H9 (cell line): ENCODE results near the gene PDE3A. TPM values are rescaled to one million over a fixed set of nuclear protein-coding genes. Genes with fewer than 3 reads are reported as not detected.

Experiments
- DNase-seq: peaks from one replicate; pipeline ENCODE4 v3.0.0-alpha.2; 2017
- H2AFZ ChIP-seq: one replicate; pipeline ENCODE4 v1.6.1; 2013; ENCODE audit warnings: mild to moderate bottlenecking, low read length, control low read depth, moderate library complexity
- H2AK5ac ChIP-seq: 2 replicates; pipeline ENCODE4 v1.6.1; 2013; ENCODE audit warnings: low read length, control low read depth, mixed read lengths; ENCODE audit not compliant: insufficient read length
- H2BK120ac ChIP-seq: one replicate; pipeline ENCODE4 v1.6.1; 2013; ENCODE audit warnings: low read depth, mild to moderate bottlenecking, low read length, control low read depth, inconsistent platforms; ENCODE audit not compliant: poor library complexity, severe bottlenecking
- H2BK12ac ChIP-seq: 2 replicates; pipeline ENCODE4 v1.6.1; 2013; ENCODE audit warnings: low read length, control low read depth, mixed read lengths, low read depth; ENCODE audit not compliant: insufficient read length
- H2BK15ac ChIP-seq: 2 replicates; pipeline ENCODE4 v1.6.1; 2013; ENCODE audit warnings: low read depth, low read length, control low read depth
- H2BK20ac ChIP-seq: one replicate; pipeline ENCODE4 v1.6.1; 2013; ENCODE audit warnings: low read depth, mild to moderate bottlenecking, low read length, control low read depth, inconsistent platforms; ENCODE audit not compliant: poor library complexity, severe bottlenecking
- H2BK5ac ChIP-seq: 2 replicates; pipeline ENCODE4 v1.6.1; 2013; ENCODE audit warnings: low read length, control low read depth, mixed read lengths; ENCODE audit not compliant: insufficient read length
- H3K14ac ChIP-seq: 2 replicates; pipeline ENCODE4 v1.6.1; 2013; ENCODE audit warnings: low read length, control low read depth; ENCODE audit not compliant: insufficient read depth
- H3K18ac ChIP-seq: 2 replicates; pipeline ENCODE4 v1.6.1; 2013; ENCODE audit warnings: low read depth, mild to moderate bottlenecking, mixed read lengths, low read length, control low read depth; ENCODE audit not compliant: insufficient read length
- H3K23ac ChIP-seq: 2 replicates; pipeline ENCODE4 v1.6.1; 2013; ENCODE audit warnings: low read length, control low read depth, mixed read lengths, low read depth; ENCODE audit not compliant: insufficient read length
- H3K23me2 ChIP-seq: 2 replicates; pipeline ENCODE4 v1.6.1; 2013; ENCODE audit warnings: low read depth, mild to moderate bottlenecking, mixed read lengths, low read length, control low read depth; ENCODE audit not compliant: insufficient read length, poor library complexity, severe bottlenecking
- H3K27ac ChIP-seq: 2 replicates; pipeline ENCODE4 v1.5.1; 2013; ENCODE audit warnings: low read length, control low read depth, mixed read lengths, low read depth; ENCODE audit not compliant: insufficient read length
- H3K27me3 ChIP-seq: 2 replicates; pipeline ENCODE4 v1.6.1; 2013; ENCODE audit warnings: low read length, control low read depth, inconsistent platforms; ENCODE audit not compliant: insufficient read depth
- H3K4ac ChIP-seq: 2 replicates; pipeline ENCODE4 v1.6.1; 2013; ENCODE audit warnings: low read depth, mild to moderate bottlenecking, control low read depth, inconsistent platforms, low read length, moderate library complexity
- H3K4me1 ChIP-seq: 2 replicates; pipeline ENCODE4 v1.6.1; 2013; ENCODE audit warnings: low read length, control low read depth, inconsistent platforms; ENCODE audit not compliant: insufficient read depth
- H3K4me2 ChIP-seq: 2 replicates; pipeline ENCODE4 v1.6.1; 2013; ENCODE audit warnings: low read length, control low read depth, mixed read lengths; ENCODE audit not compliant: insufficient read length, insufficient read depth
- H3K56ac ChIP-seq: 2 replicates; pipeline ENCODE4 v1.6.1; 2013; ENCODE audit warnings: low read depth, mild to moderate bottlenecking, mixed read lengths, low read length, control low read depth; ENCODE audit not compliant: insufficient read length
- H3K79me1 ChIP-seq: 2 replicates; pipeline ENCODE4 v1.6.1; 2013; ENCODE audit warnings: low read depth, mild to moderate bottlenecking, moderate library complexity, low read length, control low read depth, inconsistent platforms; ENCODE audit not compliant: insufficient read depth, poor library complexity, severe bottlenecking
- H3K79me2 ChIP-seq: 2 replicates; pipeline ENCODE4 v1.6.1; 2013; ENCODE audit warnings: low read length, control low read depth, inconsistent platforms; ENCODE audit not compliant: insufficient read depth
- H3K9ac ChIP-seq: 2 replicates; pipeline ENCODE4 v1.6.1; 2013; ENCODE audit warnings: low read length, control low read depth, mixed read lengths; ENCODE audit not compliant: insufficient read length; ENCODE audit errors: extremely low read depth
- H3K9me3 ChIP-seq: one replicate; pipeline ENCODE4 v1.6.1; 2013; ENCODE audit warnings: low read depth, low read length, inconsistent platforms; ENCODE audit not compliant: control insufficient read depth
- H3T11ph ChIP-seq: one replicate; pipeline ENCODE4 v1.6.1; 2013; ENCODE audit warnings: mild to moderate bottlenecking, low read length, control low read depth, inconsistent platforms
- H4K20me1 ChIP-seq: one replicate; pipeline ENCODE4 v1.6.1; 2013; ENCODE audit not compliant: control insufficient read depth, insufficient read length, insufficient read depth
- H4K5ac ChIP-seq: 2 replicates; pipeline ENCODE4 v1.6.1; 2013; ENCODE audit warnings: low read depth, mild to moderate bottlenecking, mixed read lengths, low read length, control low read depth; ENCODE audit not compliant: insufficient read length
- H4K8ac ChIP-seq: replicated peaks from 2 replicates; pipeline ENCODE4 v1.6.1; 2013; ENCODE audit warnings: low read length, control low read depth, mixed read lengths, low read depth; ENCODE audit not compliant: insufficient read length
- H4K91ac ChIP-seq: 2 replicates; pipeline ENCODE4 v1.6.1; 2013; ENCODE audit warnings: low read depth, mild to moderate bottlenecking, moderate library complexity, mixed read lengths, low read length, control low read depth; ENCODE audit not compliant: insufficient read length
- H3K27ac Mint-ChIP-seq, 3 experiments: 2 replicates in 2 of 3; 3 replicates in 1 of 3; pipeline ENCODE4 v1.8.0; 2020 to 2021; ENCODE audit warnings: mixed read lengths in 3 of 3, mild to moderate bottlenecking in 1 of 3, moderate library complexity in 1 of 3
- H3K27me3 Mint-ChIP-seq: 2 replicates; pipeline ENCODE4 v1.8.0; 2021; ENCODE audit warnings: low read depth, mild to moderate bottlenecking, moderate library complexity, mixed read lengths
- H3K36me3 Mint-ChIP-seq, 3 experiments: 2 replicates in 2 of 3; 3 replicates in 1 of 3; pipeline ENCODE4 v1.8.0; 2020 to 2021; ENCODE audit warnings: low read depth in 3 of 3, mixed read lengths in 3 of 3; ENCODE audit not compliant: insufficient read depth in 1 of 3
- H3K4me1 Mint-ChIP-seq, 2 experiments: 2 replicates each; pipeline ENCODE4 v1.8.0; 2020; ENCODE audit warnings: mixed read lengths in 2 of 2
- H3K4me3 Mint-ChIP-seq, 2 experiments: 2 replicates in 1 of 2; 3 replicates in 1 of 2; pipeline ENCODE4 v1.8.0; 2020 to 2021; ENCODE audit warnings: mild to moderate bottlenecking in 2 of 2, mixed read lengths in 2 of 2, moderate library complexity in 1 of 2
- H3K9me3 Mint-ChIP-seq, 2 experiments: 2 replicates in 1 of 2; 3 replicates in 1 of 2; pipeline ENCODE4 v1.8.0; 2020; ENCODE audit warnings: mild to moderate bottlenecking in 2 of 2, mixed read lengths in 2 of 2, moderate library complexity in 1 of 2
- WGBS: extraction: QIAGEN DNeasy Blood & Tissue Kit; methylation state at CpG from one replicate; pipeline ENCODE4 v1.1.7; 2013; ENCODE audit warnings: missing lambda C conversion rate, low lambda C conversion rate, mixed read lengths; ENCODE audit not compliant: insufficient read length; ENCODE audit errors: extremely low coverage; 5-methylcytosine and 5-hydroxymethylcytosine counted together
- total RNA-seq: library from RNA; stranded (reverse); gene quantifications from 2 replicates; pipeline ENCODE4 v1.2.1, GENCODE V29; 2021
- TF ChIP-seq, protein P1 (sequence below): fragments of 200-600 bp; sonication (generic); conservative IDR thresholded peaks from 3 replicates; pipeline ENCODE4 v1.8.0; 2021; ENCODE audit warnings: antibody characterized with exemption, mild to moderate bottlenecking

The PDE3A gene
- total RNA-seq, 1 experiment from 2014 or later: 3.0 TPM

DNA sequence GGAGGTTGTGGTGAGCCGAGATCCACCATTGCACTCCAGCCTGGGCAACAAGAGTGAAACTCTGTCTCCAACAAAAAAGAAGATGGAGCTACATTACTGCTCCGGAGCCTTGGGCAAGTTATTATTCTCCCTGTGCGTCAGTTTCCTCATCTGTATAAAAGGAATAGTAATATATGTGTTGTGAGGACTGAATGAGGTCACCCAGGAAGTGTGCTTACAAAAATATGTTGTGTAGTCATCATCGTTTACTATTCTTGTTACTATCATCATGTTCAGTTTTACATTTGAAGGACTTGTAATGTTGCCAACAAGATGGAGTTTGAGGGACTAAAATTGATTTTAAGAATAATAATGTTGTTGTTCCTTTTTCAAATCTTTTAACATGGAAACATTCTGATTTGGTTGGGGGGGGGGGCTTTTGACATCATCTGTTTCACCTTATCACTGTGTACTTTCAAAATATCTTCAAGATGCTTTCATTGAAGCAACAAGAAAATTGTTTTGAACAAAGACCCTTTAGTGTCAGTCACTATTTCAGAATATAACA, 156.8 kb downstream of the PDE3A start:
- H3K4me2 ChIP-seq: no peak overlapping the region
- no peak for DNase-seq
- Mint-ChIP-seq H3K36me3 (peaks cover 0 to 11% (median 10%) of the 10 kb centered on the region in 3 experiments; a peak in 2 of 7 replicates), H3K9me3 (peaks cover 0 to 7% of the 10 kb centered on the region in 2 experiments; a peak in 4 of 5 replicates), H3K4me1 (peaks cover 18 to 30% of the 10 kb centered on the region in 2 experiments), H3K27ac (no peak overlapping the region), H3K4me3 (no peak overlapping the region), H3K27me3 (no peaks in the 10 kb centered on the region)
- no peak overlapping the region for H3K4ac ChIP-seq
- H4K5ac ChIP-seq: no peak overlapping the region
- no peak overlapping the region for H2BK120ac ChIP-seq
- no peaks in the 10 kb centered on the region for H3K27me3 ChIP-seq
- H3K4me1 ChIP-seq: peaks cover 2% of the 10 kb centered on the region; the same call in 1 of the 2 replicates
- TF ChIP-seq, protein P1, sequence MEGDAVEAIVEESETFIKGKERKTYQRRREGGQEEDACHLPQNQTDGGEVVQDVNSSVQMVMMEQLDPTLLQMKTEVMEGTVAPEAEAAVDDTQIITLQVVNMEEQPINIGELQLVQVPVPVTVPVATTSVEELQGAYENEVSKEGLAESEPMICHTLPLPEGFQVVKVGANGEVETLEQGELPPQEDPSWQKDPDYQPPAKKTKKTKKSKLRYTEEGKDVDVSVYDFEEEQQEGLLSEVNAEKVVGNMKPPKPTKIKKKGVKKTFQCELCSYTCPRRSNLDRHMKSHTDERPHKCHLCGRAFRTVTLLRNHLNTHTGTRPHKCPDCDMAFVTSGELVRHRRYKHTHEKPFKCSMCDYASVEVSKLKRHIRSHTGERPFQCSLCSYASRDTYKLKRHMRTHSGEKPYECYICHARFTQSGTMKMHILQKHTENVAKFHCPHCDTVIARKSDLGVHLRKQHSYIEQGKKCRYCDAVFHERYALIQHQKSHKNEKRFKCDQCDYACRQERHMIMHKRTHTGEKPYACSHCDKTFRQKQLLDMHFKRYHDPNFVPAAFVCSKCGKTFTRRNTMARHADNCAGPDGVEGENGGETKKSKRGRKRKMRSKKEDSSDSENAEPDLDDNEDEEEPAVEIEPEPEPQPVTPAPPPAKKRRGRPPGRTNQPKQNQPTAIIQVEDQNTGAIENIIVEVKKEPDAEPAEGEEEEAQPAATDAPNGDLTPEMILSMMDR: no peak
- no peak overlapping the region for H2BK15ac ChIP-seq
- H3K79me2 ChIP-seq: no peaks in the 10 kb centered on the region
- H3K56ac ChIP-seq: no peak overlapping the region
- H2AFZ ChIP-seq: no peak overlapping the region
- no peak overlapping the region for H3K9ac ChIP-seq
- H3K9me3 ChIP-seq: no peaks in the 10 kb centered on the region
- H3K23ac ChIP-seq: no peak overlapping the region
- no peak overlapping the region for H4K8ac ChIP-seq
- no peaks in the 10 kb centered on the region for H3K79me1 ChIP-seq
- H3K14ac ChIP-seq: no peak overlapping the region
- H3T11ph ChIP-seq: no peak overlapping the region
- H2AK5ac ChIP-seq: no peak overlapping the region
- no peak overlapping the region for H3K18ac ChIP-seq
- no peaks in the 10 kb centered on the region for H4K20me1 ChIP-seq
- no peak overlapping the region for H2BK12ac ChIP-seq
- no peak overlapping the region for H2BK5ac ChIP-seq
- no CpG with 5 or more reads among the region's 4 CpGs for WGBS
- H3K27ac ChIP-seq: no peak overlapping the region
- H3K23me2 ChIP-seq: no peaks in the 10 kb centered on the region
- no peak overlapping the region for H2BK20ac ChIP-seq
- no peak overlapping the region for H4K91ac ChIP-seq
